ENCODE results near the gene DGKB.

Gene DGKB

DNA sequence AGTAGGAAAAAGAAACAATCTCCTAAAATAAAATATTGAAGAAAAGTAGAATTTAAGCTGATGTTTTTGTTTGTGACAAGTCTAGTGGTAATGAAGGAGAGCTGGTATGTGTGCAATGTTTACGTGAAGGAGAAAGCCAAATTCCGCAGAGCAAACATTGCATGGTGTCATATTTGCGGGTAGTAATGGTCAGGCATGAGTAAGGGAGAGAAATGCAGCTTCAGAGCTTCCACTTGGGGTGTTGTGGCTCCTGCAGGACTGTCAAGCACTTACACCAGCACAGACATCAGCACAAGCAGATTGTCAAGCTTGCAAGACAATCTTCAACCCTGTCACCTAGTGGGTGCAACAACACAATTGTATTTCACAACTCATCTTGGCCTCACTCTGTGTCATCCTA, 776.6 kb downstream of the DGKB start:
- peak; percentile 7 for DNase-seq (ENCODE audit: low read depth)
- H3K4me3 ChIP-seq (ENCODE audit: low read length), result no peak overlapping the region
- no peak for TF ChIP-seq CTCF (conservative IDR thresholded peaks at IDR 0.05; ENCODE audit: low read length)

DNA sequence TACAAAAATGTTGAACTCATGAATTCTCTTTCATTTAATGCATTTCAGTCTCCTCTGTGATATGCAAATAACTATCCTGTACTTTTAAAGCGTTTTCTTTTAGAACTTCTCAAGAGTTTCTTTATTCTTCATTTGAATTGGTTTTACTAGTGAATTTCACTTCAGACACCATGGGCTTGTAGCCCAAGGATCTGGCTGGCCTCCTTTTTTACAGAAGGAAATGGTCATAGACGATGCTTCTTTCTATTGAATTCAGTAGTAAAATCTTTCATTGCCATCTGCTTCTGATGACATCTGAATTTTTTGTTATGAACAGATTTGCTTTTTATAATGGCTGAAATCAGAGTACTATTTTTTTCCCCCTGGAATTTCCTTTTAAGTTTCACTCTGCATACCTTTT, 777.8 kb downstream of the DGKB start:
- DNase-seq (ENCODE audit: low read depth), result no peak
- no peak overlapping the region for H3K4me3 ChIP-seq (ENCODE audit: low read length)

DNA sequence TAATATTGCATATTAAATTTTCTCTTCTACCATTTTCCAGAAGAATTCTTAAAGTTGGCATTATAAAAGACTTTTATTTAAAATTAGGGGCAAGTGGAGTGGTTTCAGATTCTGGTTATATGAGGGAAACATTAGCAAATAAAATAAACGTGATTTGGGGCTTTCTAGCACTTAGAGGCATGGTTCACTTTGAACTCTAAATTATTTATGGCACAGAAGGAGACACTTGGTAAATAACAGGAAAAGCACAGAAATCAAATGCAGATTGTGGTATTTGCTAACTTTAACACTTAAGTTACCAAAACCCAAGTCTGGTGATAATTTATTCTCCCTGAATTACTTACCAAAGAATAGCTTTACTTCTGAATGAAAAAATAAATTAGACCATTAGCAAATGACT, 778.6 kb downstream of the DGKB start:
- TF ChIP-seq CTCF (conservative IDR thresholded peaks at IDR 0.05; ENCODE audit: low read length), result no peak
- H3K4me3 ChIP-seq (ENCODE audit: low read length), result no peak overlapping the region
- no peak for DNase-seq (ENCODE audit: low read depth)

More for the DNA sequence above, 777.8 kb downstream of the DGKB start:
- no peak for TF ChIP-seq CTCF (conservative IDR thresholded peaks at IDR 0.05; ENCODE audit: low read length)

DNA sequence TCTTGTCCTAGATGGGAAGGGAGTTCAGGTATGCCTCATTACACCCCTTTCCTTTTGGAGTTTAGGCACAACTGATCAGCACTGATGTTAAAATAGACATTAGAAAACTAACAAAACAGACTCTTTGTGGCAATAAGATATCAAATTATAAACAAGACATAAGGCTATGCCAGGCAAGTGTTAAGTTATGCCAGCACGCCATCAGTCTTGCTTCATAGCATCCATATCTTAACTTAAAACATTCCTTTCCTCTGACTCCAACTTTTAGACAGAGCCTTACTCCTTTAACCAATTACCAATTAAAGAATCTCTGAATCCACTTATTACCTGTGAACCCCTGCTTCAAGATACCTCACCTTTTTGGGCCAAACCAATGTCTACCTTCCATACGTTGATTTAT, 786.9 kb downstream of the DGKB start:
- no peak for TF ChIP-seq CTCF (conservative IDR thresholded peaks at IDR 0.05; ENCODE audit: low read length)
- no peak for DNase-seq (ENCODE audit: low read depth)
- H3K4me3 ChIP-seq (ENCODE audit: low read length), result no peak overlapping the region

DNA sequence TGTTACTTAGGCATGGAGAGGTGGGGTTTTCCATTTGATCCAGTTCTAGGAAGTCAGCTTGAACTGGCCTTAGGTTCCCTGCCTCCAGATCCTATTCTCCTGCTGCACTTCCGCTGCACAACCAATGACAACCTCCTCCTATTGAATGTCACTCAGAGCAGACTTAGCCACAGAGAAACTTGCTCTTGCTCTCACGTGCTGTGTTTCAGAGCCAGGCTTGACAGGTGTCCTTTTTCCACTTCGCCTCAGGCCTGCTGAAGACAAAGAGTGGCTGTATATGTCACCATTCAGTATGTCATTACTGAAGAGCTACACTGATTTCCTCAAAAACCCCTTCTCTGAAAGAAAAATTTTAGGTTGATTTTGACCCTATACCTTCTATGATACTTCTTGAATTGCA, 797.7 kb downstream of the DGKB start:
- no peak for TF ChIP-seq CTCF (conservative IDR thresholded peaks at IDR 0.05; ENCODE audit: low read length)
- H3K4me3 ChIP-seq (ENCODE audit: low read length), result no peak overlapping the region
- no peak for DNase-seq (ENCODE audit: low read depth)

GRCh38 chr7:14096159-14096558, 806.4 kb downstream of the DGKB start:
- TF ChIP-seq CTCF (conservative IDR thresholded peaks at IDR 0.05; ENCODE audit: low read length), result no peak
- H3K4me3 ChIP-seq (ENCODE audit: low read length), result no peak overlapping the region
- no peak for DNase-seq (ENCODE audit: low read depth)

GRCh38 chr7:14095233-14095950, 807.2 kb downstream of the DGKB start:
- no peak for DNase-seq (ENCODE audit: low read depth)
- no peak overlapping the region for H3K4me3 ChIP-seq (ENCODE audit: low read length)
- TF ChIP-seq CTCF (conservative IDR thresholded peaks at IDR 0.05; ENCODE audit: low read length), result no peak
